Stimulated activated CD8-positive, alpha-beta memory T cell treated with anti-CD3 and anti-CD28 coated beads, Interleukin-7, amount 100 ng/mL, for 4 hours (primary cell): ENCODE data around the gene TMEM190.
A peak's percentile ranks its signal among the peaks of the same experiment; 100 is the strongest.
"Not testable (repeated sequence)": the region's sequence is repeated elsewhere in the genome, so short reads cannot be mapped to it uniquely, and the experiment has no call there.

Experiments used
- DNase-seq, 2 donors: peaks; one replicate each; pipeline ENCODE4 v3.0.0-alpha.2; 2020; ENCODE audit warnings: low read depth in 2 of 2

TMEM190 gene

GRCh38 chr19:55390461-55390880 lies 13.8 kb downstream of the TMEM190 start:
- no peak for DNase-seq

- no peak for DNase-seq
These were observed 14.6 kb downstream of the TMEM190 start for GRCh38 chr19:55391191-55391670.

- no peak for DNase-seq
These were observed 15.3 kb downstream of the TMEM190 start for GRCh38 chr19:55391702-55392615.

- DNase-seq: no peak
These were observed 16.5 kb downstream of the TMEM190 start for GRCh38 chr19:55392820-55393761.

- no peak for DNase-seq
These were observed 21.7 kb downstream of the TMEM190 start for GRCh38 chr19:55398200-55398925.

GRCh38 chr19:55400281-55401087 lies 23.9 kb downstream of the TMEM190 start:
- no peak for DNase-seq

- DNase-seq: not testable (repeated sequence)
These were observed 24.8 kb downstream of the TMEM190 start for GRCh38 chr19:55401390-55401789.

GRCh38 chr19:55402509-55402908 lies 25.9 kb downstream of the TMEM190 start:
- DNase-seq: no peak

- no peak for DNase-seq
These were observed 29.0 kb downstream of the TMEM190 start for GRCh38 chr19:55405638-55406037.

GRCh38 chr19:55406091-55406825 lies 29.6 kb downstream of the TMEM190 start:
- DNase-seq: no peak

- DNase-seq: peak in 1 of 2 donors; percentile 38
These were observed 30.4 kb downstream of the TMEM190 start for GRCh38 chr19:55406826-55407549.

- DNase-seq: not testable (repeated sequence)
These were observed 30.8 kb downstream of the TMEM190 start, which contains the start of gene UBE2S for GRCh38 chr19:55407550-55407799. Gene UBE2S (minus strand): TSS chr19:55407788. CDS start chr19:55407589, 199 bp downstream.

- DNase-seq: peak; percentile 96 to 97
These were observed 31.3 kb downstream of the TMEM190 start for GRCh38 chr19:55407800-55408532.

GRCh38 chr19:55408533-55408872 lies 31.9 kb downstream of the TMEM190 start:
- DNase-seq: no peak

GRCh38 chr19:55409179-55409578 lies 32.6 kb downstream of the TMEM190 start:
- DNase-seq: not testable (repeated sequence)

GRCh38 chr19:55410168-55410567 lies 33.5 kb downstream of the TMEM190 start:
- DNase-seq: no peak

- peak in 1 of 2 donors; percentile 29 for DNase-seq
These were observed 41.6 kb downstream of the TMEM190 start for GRCh38 chr19:55418185-55418584.

- DNase-seq: no peak
These were observed 42.5 kb downstream of the TMEM190 start for GRCh38 chr19:55419103-55419502.
